ENCODE measurements around the gene RPL10L. TPM values are rescaled to one million over a fixed set of nuclear protein-coding genes. Genes with fewer than 3 reads are reported as not detected.

Gene RPL10L
- total and polyA plus RNA-seq, 9 of the 15 experiments (the other 6 are each of a cell fraction or from before 2014, with no cell fraction given) = not detected

GRCh38 chr14:46686652-46687051, 35.1 kb upstream of the RPL10L start:
- Histone ChIP-seq H3K36me3 (ENCODE audit: control insufficient read depth, insufficient read depth, low read length) (no peaks in the 10 kb centered on the region), H3K27ac (ENCODE audit: extremely low read depth, low read depth, low read length) (no peak overlapping the region), H3K27me3 (ENCODE audit: control insufficient read depth in 2 of 2, insufficient read depth in 2 of 2, low read length in 2 of 2) (no peaks in the 10 kb centered on the region), H3K9me1 (ENCODE audit: control insufficient read depth, insufficient read depth, low read length) (no peaks in the 10 kb centered on the region), H2AFZ (ENCODE audit: low read depth, low read length) (no peak overlapping the region), H3K4me2 (ENCODE audit: insufficient read depth, low read length) (no peak overlapping the region), H3K9ac (ENCODE audit: insufficient read depth in 1 of 2, low read depth in 2 of 2, low read length in 2 of 2) (no peak overlapping the region), H3K4me1 (replicated peaks in 1 of 2; ENCODE audit: control insufficient read depth in 2 of 2, insufficient read depth in 2 of 2, low read length in 2 of 2) (no peaks in the 10 kb centered on the region), H4K20me1 (replicated peaks; ENCODE audit: control insufficient read depth, insufficient read depth, low read length) (no peaks in the 10 kb centered on the region), H3K4me3 (no peak overlapping the region), H3K9me3 (replicated peaks; ENCODE audit: control insufficient read depth, insufficient read depth, low read depth, low read length) (no peaks in the 10 kb centered on the region), H3K79me2 (ENCODE audit: control insufficient read depth, insufficient read depth, low read length) (no peaks in the 10 kb centered on the region)
- ChIA-PET POLR2A (no interaction called here), CTCF (ENCODE audit: low intra/inter-chr PET ratio) (no interaction called here)
- no peak for DNase-seq (ENCODE audit: extremely low read depth in 1 of 4, low spot score in 3 of 4)
- TF ChIP-seq DMBX1 (CRISPR knock-in tag; IDR thresholded peaks at IDR 0.05; ENCODE audit: borderline replicate concordance) (no peak), ZNF444 (CRISPR knock-in tag; IDR thresholded peaks at IDR 0.05) (no peak), ZNF780A (CRISPR knock-in tag; IDR thresholded peaks at IDR 0.05) (no peak), CBX3 (IDR thresholded peaks at IDR 0.05; ENCODE audit: borderline replicate concordance in 1 of 2, low read length in 2 of 2) (no peak), IRF2 (CRISPR knock-in tag; IDR thresholded peaks at IDR 0.05) (no peak), ZNF384 (IDR thresholded peaks at IDR 0.05; ENCODE audit: low read depth, low read length) (no peak), PPARD (CRISPR knock-in tag; IDR thresholded peaks at IDR 0.05) (no peak), FOSL1 (tag; conservative IDR thresholded peaks at IDR 0.05) (no peak), ZNF239 (CRISPR knock-in tag; IDR thresholded peaks at IDR 0.05) (no peak), HOMEZ (CRISPR knock-in tag; IDR thresholded peaks at IDR 0.05) (no peak), ELF4 (CRISPR knock-in tag; IDR thresholded peaks at IDR 0.05) (no peak), ZNF699 (CRISPR knock-in tag; IDR thresholded peaks at IDR 0.05; ENCODE audit: insufficient replicate concordance) (no peak), SAFB (IDR thresholded peaks at IDR 0.05; ENCODE audit: borderline replicate concordance, low read depth, low read length) (no peak), TAF9B (IDR thresholded peaks at IDR 0.05; ENCODE audit: partially characterized antibody) (no peak), GABPB2 (CRISPR knock-in tag; conservative IDR thresholded peaks at IDR 0.05) (no peak), POLR2A (conservative IDR thresholded peaks at IDR 0.05) (no peak), ZSCAN32 (CRISPR knock-in tag; IDR thresholded peaks at IDR 0.05) (no peak), SRSF3 (IDR thresholded peaks at IDR 0.05; ENCODE audit: insufficient read depth, low read length) (no peak), KAT7 (CRISPR knock-in tag; IDR thresholded peaks at IDR 0.05; ENCODE audit: borderline replicate concordance) (no peak)
- in situ Hi-C loops (cut with MboI) = no loop called here
- BruUV-seq (replicated peaks) = no TSS peak
- intact Hi-C loops (cut with micrococcal nuclease) = no loop called here
- no peak for ATAC-seq
- WGBS (ENCODE audit: insufficient coverage, low coverage, missing lambda C conversion rate) = 0% methylated on average over 4 of the region's 4 CpGs
- no peak for FAIRE-seq

Data from K562 (cell line).